Uterus (tissue), 2 donors: ENCODE results near the gene RANBP1.

Source experiments
- POLR2A ChIP-seq, 2 donors: fragments of 450-650 bp; IDR thresholded peaks; one replicate each; pipeline ENCODE4 v1.6.1; 2016; ENCODE audit warnings: antibody characterized with exemption in 2 of 2, mild to moderate bottlenecking in 1 of 2, moderate library complexity in 1 of 2
- TF ChIP-seq, protein P1 (sequence below), 4 experiments: fragments of 200-600 bp in 2 of 4; fragments of 450-650 bp in 2 of 4; sonication (generic) in 2 of 4; IDR thresholded peaks; one replicate each; pipeline ENCODE4 v1.5.1; 2016 to 2019; ENCODE audit warnings: antibody characterized with exemption in 4 of 4, mild to moderate bottlenecking in 2 of 4, moderate library complexity in 1 of 4

GRCh38 chr22:20088263-20088648 lies 27.6 kb upstream of the RANBP1 start:
- no peak for TF ChIP-seq POLR2A (IDR thresholded peaks at IDR 0.05)
- TF ChIP-seq, protein P1, sequence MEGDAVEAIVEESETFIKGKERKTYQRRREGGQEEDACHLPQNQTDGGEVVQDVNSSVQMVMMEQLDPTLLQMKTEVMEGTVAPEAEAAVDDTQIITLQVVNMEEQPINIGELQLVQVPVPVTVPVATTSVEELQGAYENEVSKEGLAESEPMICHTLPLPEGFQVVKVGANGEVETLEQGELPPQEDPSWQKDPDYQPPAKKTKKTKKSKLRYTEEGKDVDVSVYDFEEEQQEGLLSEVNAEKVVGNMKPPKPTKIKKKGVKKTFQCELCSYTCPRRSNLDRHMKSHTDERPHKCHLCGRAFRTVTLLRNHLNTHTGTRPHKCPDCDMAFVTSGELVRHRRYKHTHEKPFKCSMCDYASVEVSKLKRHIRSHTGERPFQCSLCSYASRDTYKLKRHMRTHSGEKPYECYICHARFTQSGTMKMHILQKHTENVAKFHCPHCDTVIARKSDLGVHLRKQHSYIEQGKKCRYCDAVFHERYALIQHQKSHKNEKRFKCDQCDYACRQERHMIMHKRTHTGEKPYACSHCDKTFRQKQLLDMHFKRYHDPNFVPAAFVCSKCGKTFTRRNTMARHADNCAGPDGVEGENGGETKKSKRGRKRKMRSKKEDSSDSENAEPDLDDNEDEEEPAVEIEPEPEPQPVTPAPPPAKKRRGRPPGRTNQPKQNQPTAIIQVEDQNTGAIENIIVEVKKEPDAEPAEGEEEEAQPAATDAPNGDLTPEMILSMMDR (IDR thresholded peaks at IDR 0.05) = no peak
